Endothelial cell (in vitro differentiated cells): ENCODE measurements around the gene ABI3BP. TPM values are rescaled to one million over a fixed set of nuclear protein-coding genes. Genes with fewer than 3 reads are reported as not detected.

Experiments
- DNase-seq: peaks from one replicate; pipeline ENCODE4 v3.0.0; 2021; ENCODE audit warnings: low spot score
- H3K27ac Mint-ChIP-seq: one replicate; pipeline ENCODE4 v1.8.0; 2021; ENCODE audit warnings: mixed read lengths, inconsistent platforms; ENCODE audit not compliant: unreplicated experiment
- H3K27me3 Mint-ChIP-seq: one replicate; pipeline ENCODE4 v1.8.0; 2021; ENCODE audit warnings: mild to moderate bottlenecking, moderate library complexity, mixed read lengths, inconsistent platforms; ENCODE audit not compliant: unreplicated experiment
- H3K36me3 Mint-ChIP-seq: one replicate; pipeline ENCODE4 v1.8.0; 2021; ENCODE audit warnings: mild to moderate bottlenecking, low read depth, mixed read lengths, inconsistent platforms; ENCODE audit not compliant: unreplicated experiment
- H3K4me1 Mint-ChIP-seq: one replicate; pipeline ENCODE4 v1.8.0; 2021; ENCODE audit warnings: mild to moderate bottlenecking, mixed read lengths, inconsistent platforms; ENCODE audit not compliant: unreplicated experiment
- H3K4me3 Mint-ChIP-seq: one replicate; pipeline ENCODE4 v1.8.0; 2021; ENCODE audit warnings: mild to moderate bottlenecking, mixed read lengths, inconsistent platforms; ENCODE audit not compliant: unreplicated experiment
- H3K9me3 Mint-ChIP-seq: one replicate; pipeline ENCODE4 v1.8.0; 2021; ENCODE audit warnings: mixed read lengths, inconsistent platforms; ENCODE audit not compliant: unreplicated experiment
- total RNA-seq: library from RNA; stranded (reverse); fragmentation: NEBNext Ultra II Directional; extraction: Animal tissue kit (Norgen Biotek cat#: 25700); gene quantifications from one replicate; pipeline ENCODE4 v1.2.1, GENCODE V29; 2021; ENCODE audit not compliant: unreplicated experiment
- TF ChIP-seq, protein P1 (sequence below): fragments of 200-600 bp; sonication (generic); IDR thresholded peaks from one replicate; pipeline ENCODE4 v1.5.0; 2021; ENCODE audit warnings: antibody characterized with exemption; ENCODE audit not compliant: unreplicated experiment

ABI3BP gene
- total RNA-seq, 1 donor from 2014 or later, result 0.26 TPM

DNA sequence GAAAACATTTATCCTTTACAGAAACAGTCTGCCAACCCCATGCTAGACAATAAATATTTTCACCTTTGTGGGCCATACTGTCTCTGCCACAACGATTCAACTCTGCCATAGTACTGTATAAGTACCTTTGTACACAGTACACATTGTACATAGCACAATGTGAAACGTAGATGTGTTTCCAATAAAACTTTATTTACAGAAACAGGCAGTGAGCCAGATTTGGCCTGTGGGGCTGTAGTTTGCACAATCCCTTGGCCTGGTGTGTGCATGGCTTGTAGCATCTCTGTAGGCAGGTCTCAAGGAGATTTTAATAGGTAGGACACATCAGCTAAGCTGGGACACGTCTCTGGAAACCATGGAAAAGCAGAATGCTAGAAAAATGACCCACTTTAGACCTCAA lies 209.6 kb downstream of the ABI3BP start:
- DNase-seq, result no peak
- Mint-ChIP-seq H3K4me3 (no peak overlapping the region), H3K27ac (no peak overlapping the region), H3K9me3 (no peaks in the 10 kb centered on the region), H3K4me1 (no peaks in the 10 kb centered on the region), H3K36me3 (no peaks in the 10 kb centered on the region), H3K27me3 (no peaks in the 10 kb centered on the region)
- TF ChIP-seq, protein P1, sequence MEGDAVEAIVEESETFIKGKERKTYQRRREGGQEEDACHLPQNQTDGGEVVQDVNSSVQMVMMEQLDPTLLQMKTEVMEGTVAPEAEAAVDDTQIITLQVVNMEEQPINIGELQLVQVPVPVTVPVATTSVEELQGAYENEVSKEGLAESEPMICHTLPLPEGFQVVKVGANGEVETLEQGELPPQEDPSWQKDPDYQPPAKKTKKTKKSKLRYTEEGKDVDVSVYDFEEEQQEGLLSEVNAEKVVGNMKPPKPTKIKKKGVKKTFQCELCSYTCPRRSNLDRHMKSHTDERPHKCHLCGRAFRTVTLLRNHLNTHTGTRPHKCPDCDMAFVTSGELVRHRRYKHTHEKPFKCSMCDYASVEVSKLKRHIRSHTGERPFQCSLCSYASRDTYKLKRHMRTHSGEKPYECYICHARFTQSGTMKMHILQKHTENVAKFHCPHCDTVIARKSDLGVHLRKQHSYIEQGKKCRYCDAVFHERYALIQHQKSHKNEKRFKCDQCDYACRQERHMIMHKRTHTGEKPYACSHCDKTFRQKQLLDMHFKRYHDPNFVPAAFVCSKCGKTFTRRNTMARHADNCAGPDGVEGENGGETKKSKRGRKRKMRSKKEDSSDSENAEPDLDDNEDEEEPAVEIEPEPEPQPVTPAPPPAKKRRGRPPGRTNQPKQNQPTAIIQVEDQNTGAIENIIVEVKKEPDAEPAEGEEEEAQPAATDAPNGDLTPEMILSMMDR, result no peak

DNA sequence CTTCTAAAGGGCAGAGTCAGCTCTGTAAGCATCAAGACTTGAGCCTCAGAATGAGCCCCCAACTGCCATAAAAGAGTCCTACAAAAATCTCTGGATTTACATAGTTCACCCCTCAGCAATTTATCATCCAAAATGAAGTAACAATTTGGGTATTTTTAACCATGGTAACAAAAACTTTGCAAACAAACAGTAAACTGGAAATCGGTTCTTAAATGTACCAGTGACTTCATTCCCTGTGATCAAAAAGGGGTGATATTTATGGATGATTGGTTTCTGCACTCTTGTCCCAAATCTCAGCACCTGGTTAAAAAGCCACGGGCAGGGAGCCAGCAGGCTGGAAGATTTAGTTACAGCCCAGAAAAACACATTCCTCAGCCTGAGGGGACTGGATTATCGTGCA lies 210.3 kb downstream of the ABI3BP start:
- no peaks in the 10 kb centered on the region for H3K36me3 Mint-ChIP-seq
- no peak overlapping the region for H3K4me3 Mint-ChIP-seq
- TF ChIP-seq, protein P1, result no peak
- H3K27ac Mint-ChIP-seq, result no peak overlapping the region
- H3K9me3 Mint-ChIP-seq, result no peaks in the 10 kb centered on the region
- no peaks in the 10 kb centered on the region for H3K27me3 Mint-ChIP-seq
- no peaks in the 10 kb centered on the region for H3K4me1 Mint-ChIP-seq
- DNase-seq, result no peak

DNA sequence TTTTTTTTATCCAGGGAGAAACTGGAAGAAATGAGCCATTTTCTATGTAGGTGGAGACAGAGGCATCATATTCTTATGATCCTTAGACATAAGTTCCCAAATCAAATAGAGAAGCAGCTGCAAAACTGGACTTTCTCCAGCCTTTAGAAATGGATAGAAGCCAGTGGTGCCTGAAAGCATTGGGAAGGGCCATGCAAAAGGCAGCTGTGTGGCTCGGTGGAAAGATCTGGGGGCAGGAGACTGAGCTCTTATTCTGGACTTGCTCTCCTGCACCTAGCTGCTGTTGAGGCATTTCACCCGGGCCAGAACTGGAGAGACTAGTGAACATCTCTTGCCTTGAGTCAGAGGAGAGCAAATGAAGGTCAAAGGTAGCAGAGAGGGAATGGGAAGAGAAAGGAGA lies 210.9 kb downstream of the ABI3BP start:
- Mint-ChIP-seq H3K27me3 (no peaks in the 10 kb centered on the region), H3K4me1 (no peaks in the 10 kb centered on the region), H3K4me3 (no peak overlapping the region), H3K36me3 (no peaks in the 10 kb centered on the region), H3K9me3 (no peaks in the 10 kb centered on the region), H3K27ac (no peak overlapping the region)
- TF ChIP-seq, protein P1, result no peak
- DNase-seq, result no peak

DNA sequence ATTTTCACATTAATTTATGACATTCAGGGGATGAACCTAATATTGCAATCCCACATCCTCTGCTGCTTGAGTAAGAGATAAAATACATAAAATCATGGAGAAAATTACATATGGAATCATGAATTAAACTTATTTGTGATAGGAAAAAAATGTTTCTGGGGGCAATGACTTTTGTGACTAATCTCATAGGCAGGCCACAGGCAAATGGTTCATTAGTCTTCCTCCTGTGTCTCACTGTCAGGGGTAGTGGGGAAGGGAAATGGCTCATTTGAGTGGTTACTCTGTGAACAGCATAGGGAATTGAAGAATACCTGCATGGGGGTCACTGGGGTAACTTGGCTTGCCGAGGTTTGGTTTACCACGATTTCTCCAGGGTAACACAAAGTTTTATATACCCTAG lies 211.9 kb downstream of the ABI3BP start:
- H3K36me3 Mint-ChIP-seq, result no peaks in the 10 kb centered on the region
- H3K4me1 Mint-ChIP-seq, result no peaks in the 10 kb centered on the region
- DNase-seq, result no peak
- no peak overlapping the region for H3K4me3 Mint-ChIP-seq
- H3K9me3 Mint-ChIP-seq, result no peaks in the 10 kb centered on the region
- H3K27me3 Mint-ChIP-seq, result no peaks in the 10 kb centered on the region
- TF ChIP-seq, protein P1, result no peak
- no peak overlapping the region for H3K27ac Mint-ChIP-seq

DNA sequence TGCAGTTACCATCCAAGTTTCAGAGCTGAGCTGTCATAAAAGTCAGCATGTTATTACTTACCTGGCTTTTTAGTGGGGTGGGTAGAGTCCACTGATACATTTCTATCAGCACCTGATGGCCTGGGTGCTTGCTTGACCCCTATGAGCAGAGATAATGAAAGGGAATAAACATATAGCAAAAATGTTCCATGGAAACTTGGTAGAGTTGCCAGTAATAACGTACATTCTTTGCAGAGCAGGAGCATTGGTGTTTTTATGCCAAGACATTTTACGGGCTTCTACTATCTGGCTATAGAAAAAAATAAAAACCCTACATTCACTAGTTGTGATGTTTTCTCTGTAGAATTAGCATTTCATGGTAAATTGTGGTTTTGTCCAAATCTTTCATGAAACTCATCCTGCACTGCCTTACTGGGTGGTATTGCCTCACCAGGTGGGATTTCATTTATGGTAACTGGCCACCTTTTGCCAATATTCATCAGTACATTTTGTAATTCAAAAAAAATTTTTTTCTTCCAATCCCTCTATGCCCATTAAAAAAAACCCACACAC lies 213.1 kb downstream of the ABI3BP start:
- peaks cover 4% of the 10 kb centered on the region for H3K27me3 Mint-ChIP-seq
- H3K4me3 Mint-ChIP-seq, result no peak overlapping the region
- H3K27ac Mint-ChIP-seq, result no peak overlapping the region
- H3K9me3 Mint-ChIP-seq, result no peaks in the 10 kb centered on the region
- H3K36me3 Mint-ChIP-seq, result no peaks in the 10 kb centered on the region
- no peaks in the 10 kb centered on the region for H3K4me1 Mint-ChIP-seq
- TF ChIP-seq, protein P1, result no peak
- no peak for DNase-seq
